Measurements from ENCODE around the gene NPHP3.
"Not testable (repeated sequence)": the region's sequence is repeated elsewhere in the genome, so short reads cannot be mapped to it uniquely, and the experiment has no call there.

The NPHP3 gene

DNA sequence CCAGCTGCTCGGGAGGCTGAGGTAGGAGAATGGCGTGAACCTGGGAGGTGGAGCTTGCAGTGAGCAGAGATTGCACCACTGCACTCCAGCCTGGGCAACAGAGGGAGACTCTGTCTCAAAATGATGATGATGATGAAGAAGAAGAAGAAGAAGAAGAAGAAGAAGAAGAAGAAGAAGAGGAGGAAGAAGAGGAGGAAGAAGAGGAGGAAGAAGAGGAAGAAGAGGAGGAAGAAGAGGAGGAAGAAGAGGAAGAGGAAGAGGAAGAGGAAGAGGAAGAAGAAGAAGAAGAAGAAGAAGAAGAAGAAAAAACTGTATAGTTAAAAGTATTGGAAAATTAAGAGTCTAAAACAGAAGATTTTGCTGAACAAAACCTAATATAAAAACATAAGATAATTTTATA lies 80.8 kb downstream of the NPHP3 start:
- not testable (repeated sequence) for DNase-seq

DNA sequence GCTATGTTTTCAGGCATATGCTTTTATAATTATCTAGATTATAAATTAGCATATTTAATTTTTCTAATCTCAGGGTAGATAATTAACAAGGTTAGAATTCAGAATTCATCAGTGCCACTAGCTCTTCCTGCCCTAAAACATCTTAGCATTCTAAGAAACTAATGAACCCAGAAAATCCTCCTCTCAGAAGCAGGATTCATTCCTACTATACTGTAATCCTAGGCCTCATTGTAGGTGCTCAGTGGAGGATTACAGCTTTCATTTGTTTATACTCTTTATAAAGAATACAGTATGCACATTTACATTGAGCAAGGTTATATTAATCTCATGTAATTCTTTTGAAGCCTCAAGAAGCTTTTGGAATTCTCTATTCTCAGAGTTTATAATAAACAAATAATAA lies 83.5 kb downstream of the NPHP3 start:
- no peak for DNase-seq

DNA sequence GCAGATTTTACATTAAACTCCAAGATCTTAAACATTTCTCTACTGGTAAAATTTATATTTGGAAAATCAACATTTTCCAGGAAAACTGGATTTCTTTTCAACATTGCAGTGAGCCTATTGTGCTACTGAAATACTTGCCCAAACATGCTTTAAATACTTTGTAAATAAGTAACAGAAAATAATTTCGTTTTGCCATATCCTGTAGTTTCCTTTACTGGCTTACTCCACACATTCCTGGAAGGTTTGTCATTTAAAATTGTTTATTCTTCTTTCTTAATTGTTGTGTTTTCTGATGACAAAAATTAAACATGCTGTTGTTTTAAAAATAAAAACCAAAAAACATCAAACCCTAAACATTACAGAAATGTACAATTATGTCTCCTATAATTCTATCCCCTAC lies 84.6 kb downstream of the NPHP3 start:
- DNase-seq: no peak

DNA sequence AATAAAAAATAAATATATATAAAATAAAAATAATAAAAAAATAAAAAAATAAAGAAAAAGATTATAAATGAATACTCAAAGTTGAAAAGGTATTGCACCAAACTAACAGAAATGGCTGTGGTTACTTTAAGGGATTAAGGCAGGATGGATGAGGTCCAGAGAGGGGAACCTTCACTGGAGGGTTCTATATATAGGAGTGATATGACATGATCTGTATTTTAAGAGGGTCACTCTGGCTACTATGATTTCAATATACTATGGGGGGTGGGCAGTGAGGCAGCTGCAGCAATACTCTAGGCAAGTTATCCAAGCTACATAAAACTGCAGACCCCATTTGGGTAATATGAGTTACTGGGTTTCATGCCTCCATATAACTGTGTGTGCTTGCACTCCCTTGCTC lies 87.2 kb downstream of the NPHP3 start:
- DNase-seq: no peak
